ENCODE results near the gene SLIT3.

Gene SLIT3

GRCh38 chr5:168680395-168680794 is 620.5 kb downstream of the SLIT3 start:
- no peak for DNase-seq (ENCODE audit: low read depth, low spot score)

GRCh38 chr5:168679515-168679920 is 621.4 kb downstream of the SLIT3 start:
- DNase-seq (ENCODE audit: low read depth, low spot score) = peak; percentile 27

GRCh38 chr5:168676501-168676900 is 624.4 kb downstream of the SLIT3 start:
- DNase-seq (ENCODE audit: low read depth, low spot score) = no peak

- no peak for DNase-seq (ENCODE audit: low read depth, low spot score)
Observed at GRCh38 chr5:168675883-168676408, 625.0 kb downstream of the SLIT3 start.

DNA sequence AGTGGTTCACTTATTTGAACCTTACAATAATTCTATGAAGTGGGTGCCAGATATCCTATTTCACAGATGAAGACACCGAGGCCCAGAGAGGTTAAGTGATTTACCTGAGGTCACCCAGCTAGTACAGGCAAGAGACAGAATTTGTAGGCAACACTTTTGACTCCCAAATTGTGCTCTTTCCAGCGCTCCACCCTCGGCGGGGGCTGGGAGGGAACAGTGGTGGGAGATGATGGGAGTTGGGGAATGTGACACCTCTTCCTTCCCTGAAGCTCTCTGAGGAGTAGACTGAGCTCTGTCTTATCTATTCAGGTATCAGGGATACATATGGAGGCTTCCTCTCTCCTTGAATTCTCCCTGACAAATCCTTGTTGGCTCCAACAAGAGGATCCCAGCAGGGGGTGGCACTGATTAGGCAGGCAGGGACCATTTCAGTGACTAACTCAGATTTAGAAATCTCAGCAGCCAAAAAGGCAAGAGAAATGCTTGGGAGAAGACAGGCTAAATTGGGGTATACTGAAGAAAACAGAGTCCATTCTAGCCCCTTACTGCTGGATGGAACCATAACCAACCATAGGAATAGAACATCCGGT is 626.0 kb downstream of the SLIT3 start:
- DNase-seq (ENCODE audit: low read depth, low spot score) = no peak

GRCh38 chr5:168672888-168673287 is 628.1 kb downstream of the SLIT3 start:
- DNase-seq (ENCODE audit: low read depth, low spot score) = no peak

GRCh38 chr5:168672016-168672415 is 628.9 kb downstream of the SLIT3 start:
- no peak for DNase-seq (ENCODE audit: low read depth, low spot score)

DNA sequence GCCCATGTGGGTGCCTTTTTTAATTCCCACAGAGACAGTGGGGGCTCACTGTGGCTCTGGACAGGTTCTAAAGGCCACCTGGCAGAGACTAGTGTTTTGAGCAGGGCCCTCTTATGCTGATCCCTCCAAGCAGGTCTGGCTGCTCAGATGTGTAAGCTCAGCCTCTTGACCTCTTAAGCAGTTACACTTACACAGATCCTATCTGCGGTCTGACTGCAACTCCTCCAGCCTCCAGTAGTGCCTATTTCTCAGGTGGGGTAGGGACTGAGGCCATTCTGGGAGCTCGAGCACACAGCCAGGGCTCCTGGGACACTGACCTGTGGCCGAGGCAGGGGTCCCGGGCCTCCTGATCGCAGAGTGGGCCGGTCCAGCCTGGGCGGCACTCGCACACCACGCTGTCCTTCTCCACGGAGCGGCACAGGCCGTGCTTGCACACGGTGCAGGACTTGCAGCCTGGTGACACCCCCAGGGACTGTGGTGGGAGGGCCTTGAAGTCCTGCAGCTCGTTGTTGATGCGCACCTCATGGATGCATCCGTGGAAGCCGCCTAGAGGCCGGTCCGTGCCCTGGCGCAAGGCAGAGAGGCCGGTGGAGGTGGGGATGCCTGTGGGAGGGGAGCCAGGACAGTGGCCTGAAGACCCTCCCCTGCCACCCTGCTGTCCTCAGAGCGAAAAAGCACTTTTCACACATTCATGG is 629.9 kb downstream of the SLIT3 start:
- DNase-seq (ENCODE audit: low read depth, low spot score) = no peak

DNA sequence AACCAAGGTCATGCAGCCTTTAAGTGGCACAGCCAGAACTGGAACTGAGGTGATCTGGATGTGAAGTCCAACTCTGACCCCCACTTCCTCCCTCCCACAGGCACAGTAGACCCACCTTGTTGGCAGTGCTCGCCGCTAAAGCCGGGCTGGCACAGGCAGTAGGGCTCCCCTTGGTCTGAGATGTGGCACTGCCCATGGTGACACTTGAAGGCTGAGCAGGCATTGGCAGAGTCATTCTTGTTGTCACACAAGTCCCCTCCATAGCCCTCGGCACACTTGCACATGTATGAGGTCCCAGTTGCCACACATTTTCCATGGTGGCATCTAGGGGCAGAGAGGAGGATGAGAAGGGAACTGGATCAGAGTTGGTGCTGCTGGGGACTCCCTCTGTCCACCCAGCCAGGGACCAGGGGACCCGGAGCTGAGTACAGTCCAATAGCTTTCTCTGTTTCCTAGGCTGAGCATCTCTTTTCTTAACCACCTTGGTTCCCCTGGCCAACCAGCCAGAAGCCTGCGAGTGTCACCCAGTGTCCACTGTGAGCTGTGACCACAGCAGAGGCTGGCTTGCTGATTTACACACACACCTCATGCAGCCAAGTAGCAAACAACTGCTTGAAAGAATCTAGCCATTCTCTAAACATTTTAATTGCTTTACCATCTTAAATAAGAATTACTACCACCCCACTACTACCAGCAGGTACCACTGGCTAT is 631.1 kb downstream of the SLIT3 start:
- DNase-seq (ENCODE audit: low read depth, low spot score) = no peak

- DNase-seq (ENCODE audit: low read depth, low spot score) = no peak
Observed at GRCh38 chr5:168669156-168669555, 631.8 kb downstream of the SLIT3 start.

GRCh38 chr5:168668078-168668477 is 632.9 kb downstream of the SLIT3 start:
- DNase-seq (ENCODE audit: low read depth, low spot score) = no peak

GRCh38 chr5:168667301-168667840 is 633.6 kb downstream of the SLIT3 start:
- no peak for DNase-seq (ENCODE audit: low read depth, low spot score)

DNA sequence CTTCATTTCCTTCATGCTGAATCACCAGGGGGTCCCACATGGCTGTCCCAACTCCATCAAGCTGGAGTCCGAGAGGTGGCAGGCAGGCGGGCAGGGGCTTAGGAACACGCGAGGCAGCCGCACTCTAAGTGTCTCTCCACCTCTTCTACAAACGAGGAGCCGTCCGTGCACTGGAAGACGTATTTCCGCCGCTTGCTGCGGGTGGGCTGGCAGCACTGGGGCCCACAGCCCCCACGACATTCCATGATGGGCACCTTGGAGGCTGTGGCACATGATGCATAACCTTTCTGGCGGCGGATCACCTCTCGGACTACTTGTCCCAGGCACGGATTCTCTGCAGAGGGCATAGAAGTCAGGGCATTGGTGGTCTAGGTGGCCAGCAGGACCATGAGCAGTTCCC is 634.6 kb downstream of the SLIT3 start:
- no peak for DNase-seq (ENCODE audit: low read depth, low spot score)

DNA sequence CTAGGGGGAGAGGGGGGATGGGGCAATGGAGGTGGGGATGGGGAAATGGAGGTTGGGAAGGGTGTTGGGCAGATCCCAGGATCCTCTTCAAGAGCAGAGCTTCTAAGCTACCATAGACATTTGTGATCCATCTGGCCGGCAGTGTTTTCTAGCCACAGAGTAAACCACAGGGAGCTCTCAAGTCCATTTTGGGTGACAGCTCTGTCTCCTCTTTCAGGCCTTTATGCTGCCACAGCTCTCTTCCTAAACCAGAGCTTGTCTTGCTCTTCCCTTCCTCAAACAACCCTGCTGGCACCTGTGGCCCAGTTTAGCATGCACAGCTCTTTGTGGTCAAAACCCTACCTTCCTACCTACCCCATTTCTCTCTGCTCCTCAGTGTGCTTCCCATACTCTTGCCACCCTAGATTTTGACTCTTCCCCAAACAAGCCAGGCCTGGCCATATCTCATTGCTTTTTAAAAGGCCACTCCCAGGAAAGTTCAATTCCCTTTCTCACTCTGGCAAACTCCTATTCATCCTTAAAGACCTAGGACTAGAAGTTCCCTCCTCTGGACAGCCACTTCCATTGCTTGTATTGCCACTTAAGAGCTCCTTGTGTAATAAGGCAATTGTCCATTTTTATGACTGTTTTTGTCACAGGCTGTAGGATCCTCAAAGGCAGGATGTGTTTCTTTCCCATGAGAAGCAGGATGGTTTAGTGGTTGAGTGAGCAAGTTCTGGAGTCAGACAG is 637.5 kb downstream of the SLIT3 start:
- no peak for DNase-seq (ENCODE audit: low read depth, low spot score)

DNA sequence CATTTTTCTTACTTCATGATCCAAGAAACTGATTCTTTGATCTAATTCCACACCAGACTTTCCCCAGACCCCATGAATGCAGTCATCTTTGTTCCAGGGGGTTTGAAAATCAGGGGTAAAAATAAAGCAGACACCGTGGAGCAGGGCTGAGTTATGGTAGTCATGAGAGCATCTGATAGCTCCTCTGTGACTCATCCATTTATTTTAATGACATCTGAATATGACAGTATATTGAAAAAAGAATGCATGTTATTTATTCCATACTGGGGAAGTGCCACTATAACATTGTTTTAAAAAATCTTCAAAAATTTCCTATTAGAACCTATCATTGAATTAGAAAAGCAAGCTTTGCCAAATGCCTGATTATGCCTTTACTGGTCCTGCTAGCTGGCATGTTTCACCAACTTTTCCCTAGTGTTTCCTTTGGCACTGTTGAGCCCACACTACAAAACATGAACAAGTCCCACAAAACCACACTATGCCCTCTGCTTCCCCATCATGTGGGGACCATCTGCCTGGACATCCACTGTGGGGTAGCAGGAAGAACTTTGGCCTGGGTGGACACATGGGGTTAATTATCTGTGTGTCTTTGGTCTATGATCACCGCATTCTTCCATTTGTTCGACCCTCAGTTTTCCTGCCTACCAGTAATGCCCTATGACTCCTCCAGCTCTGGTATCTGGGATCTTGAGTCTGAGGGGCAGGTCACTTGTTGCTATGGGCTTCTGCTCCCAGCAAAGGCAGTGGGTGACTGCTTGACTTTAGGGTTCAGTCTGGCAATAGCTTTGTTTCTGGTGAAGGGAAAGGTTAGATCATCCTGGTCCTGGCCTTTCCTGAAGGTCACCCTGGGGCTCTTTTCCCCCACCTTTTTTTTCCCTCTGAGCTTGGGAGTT is 639.1 kb downstream of the SLIT3 start:
- no peak for DNase-seq (ENCODE audit: low read depth, low spot score)

DNA sequence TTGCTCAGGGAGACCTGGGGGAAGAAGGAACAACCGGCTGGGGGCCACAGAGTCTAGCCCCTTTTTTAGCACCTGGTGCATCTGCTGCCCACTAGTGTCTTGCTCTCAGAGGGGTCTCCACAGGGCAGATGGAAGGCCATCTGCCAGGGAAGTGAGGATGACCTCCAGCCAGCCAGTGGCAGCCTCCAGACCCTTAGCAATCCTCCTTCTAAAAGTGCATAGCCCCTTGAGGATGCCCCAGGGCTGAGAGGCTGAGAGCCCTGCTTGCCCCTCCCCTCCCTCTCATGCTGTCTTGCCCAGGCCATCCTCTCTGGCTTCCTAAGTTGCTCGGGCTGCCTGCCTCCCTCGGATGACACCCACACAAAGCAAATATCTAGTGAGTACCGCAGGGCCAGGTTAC is 640.2 kb downstream of the SLIT3 start:
- no peak for DNase-seq (ENCODE audit: low read depth, low spot score)

DNA sequence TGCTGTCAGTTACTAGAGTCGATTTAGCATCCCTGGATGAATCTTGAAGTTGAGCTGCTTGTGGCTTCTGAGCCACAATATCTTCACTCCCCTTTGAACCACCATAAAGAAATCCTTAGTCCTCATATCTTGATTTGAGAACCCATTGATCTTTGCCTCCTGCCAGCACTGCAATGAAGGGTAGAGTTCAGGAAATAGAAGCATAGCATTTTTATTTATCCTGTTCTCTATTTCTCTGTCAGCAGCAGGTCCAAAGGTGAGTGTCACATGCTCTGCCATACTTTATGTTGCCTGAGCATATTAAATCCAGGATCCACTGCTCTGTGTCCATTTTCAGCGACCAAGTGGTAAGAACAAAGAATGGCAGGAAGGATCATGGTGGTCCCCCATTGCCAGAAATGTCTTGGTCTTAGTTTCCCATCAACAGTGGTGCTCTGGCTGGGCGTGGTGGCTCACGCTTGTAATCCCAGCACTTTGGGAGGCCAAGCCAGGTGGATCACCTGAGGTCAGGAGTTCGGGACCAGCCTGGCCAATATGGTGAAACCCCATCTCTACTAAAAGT is 641.6 kb downstream of the SLIT3 start:
- DNase-seq (ENCODE audit: low read depth, low spot score) = no peak

- DNase-seq (ENCODE audit: low read depth, low spot score) = no peak
Observed at GRCh38 chr5:168658394-168658793, 642.5 kb downstream of the SLIT3 start.

DNA sequence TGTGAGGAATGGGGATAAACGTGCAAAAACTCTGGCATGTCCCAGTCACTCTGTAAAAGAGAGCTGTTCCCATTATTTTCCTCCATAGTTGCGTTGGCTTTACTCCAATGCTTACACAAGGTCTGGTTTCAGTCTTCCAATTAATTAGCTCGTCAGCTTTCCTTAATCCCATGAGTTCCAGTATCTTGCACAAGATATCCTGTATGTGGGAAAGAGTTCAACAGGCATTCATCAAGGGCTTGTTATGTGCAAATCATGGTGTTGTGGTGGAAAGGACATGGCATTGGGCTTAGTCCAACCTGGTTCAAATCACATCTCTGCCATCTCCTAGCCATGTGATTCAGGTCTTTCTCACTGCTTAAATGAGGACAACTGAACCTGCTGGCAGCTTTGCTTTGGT is 644.3 kb downstream of the SLIT3 start:
- DNase-seq (ENCODE audit: low read depth, low spot score) = no peak

GRCh38 chr5:168655316-168655715 is 645.6 kb downstream of the SLIT3 start:
- no peak for DNase-seq (ENCODE audit: low read depth, low spot score)

Data from activated CD4-positive, CD25-positive, alpha-beta regulatory T cell treated with anti-CD3 and anti-CD28 coated beads, Interleukin-2, amount 50 U/mL, for 16 hours (primary cell).